ENCODE results near the gene SHROOM3. TPM values are rescaled to one million over a fixed set of nuclear protein-coding genes. Genes with fewer than 3 reads are reported as not detected.

SHROOM3 gene
- total and polyA plus RNA-seq, 4 donors = 4.7 to 25.8 (median 8.7) TPM

DNA sequence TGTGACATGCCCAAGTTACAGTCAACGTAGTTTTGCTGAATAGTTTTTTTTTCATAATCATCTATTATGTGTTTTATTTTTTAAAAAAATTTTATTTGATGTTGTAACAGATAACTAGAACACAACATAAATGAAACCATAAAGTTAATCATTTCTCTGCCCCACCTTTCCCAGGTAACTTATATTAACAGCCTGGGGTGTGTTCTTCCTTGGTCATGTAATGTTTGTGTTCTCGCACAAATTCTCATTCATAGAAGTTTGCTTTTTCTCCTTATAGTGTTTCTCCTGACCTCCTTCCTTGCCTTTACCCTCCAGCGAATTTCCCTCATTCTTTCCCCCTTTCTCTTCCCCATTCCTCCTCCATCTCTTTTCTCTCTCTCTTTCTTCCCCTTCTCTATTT is 248.1 kb downstream of the SHROOM3 start:
- H3K27me3 ChIP-seq (ENCODE audit: control insufficient read depth in 4 of 4, insufficient read depth in 4 of 4, low read length in 3 of 4) = no peaks in the 10 kb centered on the region
- no peak overlapping the region for H3K9ac ChIP-seq (ENCODE audit: low read depth in 1 of 2, low read length in 2 of 2)
- no peak overlapping the region for H3K4me3 ChIP-seq (ENCODE audit: low read depth in 1 of 3, low read length in 3 of 3)
- H3K4me1 ChIP-seq (ENCODE audit: control insufficient read depth in 4 of 4, insufficient read depth in 4 of 4, low read length in 3 of 4) = no peaks in the 10 kb centered on the region
- H3K27ac ChIP-seq (ENCODE audit: low read depth in 1 of 2, low read length in 2 of 2) = no peak overlapping the region
- DNase-seq (ENCODE audit: low spot score) = no peak
- H3K36me3 ChIP-seq (ENCODE audit: control insufficient read depth in 4 of 4, insufficient read depth in 3 of 4, low read depth in 1 of 4, low read length in 3 of 4) = no peaks in the 10 kb centered on the region
- WGBS = 87% methylated on average over 3 of the region's 3 CpGs
- no peak for TF ChIP-seq CTCF (IDR thresholded peaks at IDR 0.05; ENCODE audit: low read depth, low read length, missing input control)
- TF ChIP-seq, protein P1, sequence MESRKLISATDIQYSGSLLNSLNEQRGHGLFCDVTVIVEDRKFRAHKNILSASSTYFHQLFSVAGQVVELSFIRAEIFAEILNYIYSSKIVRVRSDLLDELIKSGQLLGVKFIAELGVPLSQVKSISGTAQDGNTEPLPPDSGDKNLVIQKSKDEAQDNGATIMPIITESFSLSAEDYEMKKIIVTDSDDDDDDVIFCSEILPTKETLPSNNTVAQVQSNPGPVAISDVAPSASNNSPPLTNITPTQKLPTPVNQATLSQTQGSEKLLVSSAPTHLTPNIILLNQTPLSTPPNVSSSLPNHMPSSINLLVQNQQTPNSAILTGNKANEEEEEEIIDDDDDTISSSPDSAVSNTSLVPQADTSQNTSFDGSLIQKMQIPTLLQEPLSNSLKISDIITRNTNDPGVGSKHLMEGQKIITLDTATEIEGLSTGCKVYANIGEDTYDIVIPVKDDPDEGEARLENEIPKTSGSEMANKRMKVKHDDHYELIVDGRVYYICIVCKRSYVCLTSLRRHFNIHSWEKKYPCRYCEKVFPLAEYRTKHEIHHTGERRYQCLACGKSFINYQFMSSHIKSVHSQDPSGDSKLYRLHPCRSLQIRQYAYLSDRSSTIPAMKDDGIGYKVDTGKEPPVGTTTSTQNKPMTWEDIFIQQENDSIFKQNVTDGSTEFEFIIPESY (IDR thresholded peaks at IDR 0.05) = no peak
- TF ChIP-seq REST (IDR thresholded peaks at IDR 0.05) = no peak
- no peak for TF ChIP-seq GABPA (IDR thresholded peaks at IDR 0.05 in 1 of 2, conservative IDR thresholded peaks at IDR 0.05 in 1 of 2)
- TF ChIP-seq FOXA2 (IDR thresholded peaks at IDR 0.05) = no peak
- no peak for TF ChIP-seq EGR1 (IDR thresholded peaks at IDR 0.05; ENCODE audit: low read depth in 2 of 2)
- TF ChIP-seq TAF1 (conservative IDR thresholded peaks at IDR 0.05) = no peak
- no peak for TF ChIP-seq SP1 (IDR thresholded peaks at IDR 0.05)
- no peak for TF ChIP-seq NR2F2 (IDR thresholded peaks at IDR 0.05)
- no peak for TF ChIP-seq FOXA1 (IDR thresholded peaks at IDR 0.05)
- TF ChIP-seq RAD21 (IDR thresholded peaks at IDR 0.05) = no peak
- TF ChIP-seq, protein P2, sequence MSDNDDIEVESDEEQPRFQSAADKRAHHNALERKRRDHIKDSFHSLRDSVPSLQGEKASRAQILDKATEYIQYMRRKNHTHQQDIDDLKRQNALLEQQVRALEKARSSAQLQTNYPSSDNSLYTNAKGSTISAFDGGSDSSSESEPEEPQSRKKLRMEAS (IDR thresholded peaks at IDR 0.05) = no peak
- no peak for TF ChIP-seq HNF4A (conservative IDR thresholded peaks at IDR 0.05)
- no peak for TF ChIP-seq RXRA (IDR thresholded peaks at IDR 0.05)
- no peak for TF ChIP-seq JUND (IDR thresholded peaks at IDR 0.05)
- no peak for TF ChIP-seq YY1 (IDR thresholded peaks at IDR 0.05)
- TF ChIP-seq HNF4G (IDR thresholded peaks at IDR 0.05) = no peak
- TF ChIP-seq ATF3 (IDR thresholded peaks at IDR 0.05) = no peak
- no peaks in the 10 kb centered on the region for H3K9me3 ChIP-seq (ENCODE audit: control insufficient read depth in 4 of 4, low read length in 3 of 4)

Measured in liver (tissue), 9 donors.